Fibroblast of skin of left biceps (primary cell): ENCODE results near the gene CD300LB.
"Not testable (repeated sequence)": the region's sequence is repeated elsewhere in the genome, so short reads cannot be mapped to it uniquely, and the experiment has no call there.

Experiments
- DNase-seq, 2 experiments: peaks; one replicate each; pipeline ENCODE4 v3.0.0-alpha.2; 2013; ENCODE audit warnings: low read depth in 2 of 2

The CD300LB gene

GRCh38 chr17:74525781-74526288, 5.4 kb downstream of the CD300LB start:
- DNase-seq: no peak

GRCh38 chr17:74525465-74525725, 5.9 kb downstream of the CD300LB start:
- DNase-seq: no peak

GRCh38 chr17:74524653-74525464, 6.4 kb downstream of the CD300LB start:
- DNase-seq: no peak

GRCh38 chr17:74523308-74523707, 8.0 kb downstream of the CD300LB start:
- no peak for DNase-seq

- DNase-seq: no peak
Observed at GRCh38 chr17:74522381-74523105, 8.7 kb downstream of the CD300LB start.

- no peak for DNase-seq
Observed at GRCh38 chr17:74521701-74522201, 9.5 kb downstream of the CD300LB start.

- no peak for DNase-seq
Observed at GRCh38 chr17:74520790-74521480, 10.3 kb downstream of the CD300LB start.

GRCh38 chr17:74520016-74520434, 11.2 kb downstream of the CD300LB start:
- DNase-seq: no peak

- not testable (repeated sequence) for DNase-seq
Observed at GRCh38 chr17:74518413-74518981, 12.8 kb downstream of the CD300LB start.

GRCh38 chr17:74516561-74517328, 14.5 kb downstream of the CD300LB start:
- no peak for DNase-seq

GRCh38 chr17:74515941-74516340, 15.3 kb downstream of the CD300LB start:
- no peak for DNase-seq

GRCh38 chr17:74514632-74515334, 16.5 kb downstream of the CD300LB start:
- no peak for DNase-seq

GRCh38 chr17:74513987-74514631, 17.2 kb downstream of the CD300LB start:
- no peak for DNase-seq

- no peak for DNase-seq
Observed at GRCh38 chr17:74512624-74513091, 18.6 kb downstream of the CD300LB start.

- no peak for DNase-seq
Observed at GRCh38 chr17:74512036-74512435, 19.2 kb downstream of the CD300LB start.

GRCh38 chr17:74508156-74508555, 23.1 kb downstream of the CD300LB start:
- no peak for DNase-seq

- DNase-seq: not testable (repeated sequence)
Observed at GRCh38 chr17:74503949-74504348, 27.3 kb downstream of the CD300LB start.

- no peak for DNase-seq
Observed at GRCh38 chr17:74502861-74503260, 28.4 kb downstream of the CD300LB start.

- no peak for DNase-seq
Observed at GRCh38 chr17:74499992-74500391, 31.3 kb downstream of the CD300LB start.

GRCh38 chr17:74497471-74497870, 33.8 kb downstream of the CD300LB start:
- DNase-seq: no peak
